HCT116 (cell line): ENCODE measurements around the gene RPL13A. TPM values are rescaled to one million over a fixed set of nuclear protein-coding genes. Genes with fewer than 3 reads are reported as not detected.

ENCODE experiments used
- ATAC-seq: fragments of 200-7000 bp; cut with Tn5 transposase; 2 replicates; pipeline ENCODE4 v1.9.1; 2020; ENCODE audit warnings: mild to moderate bottlenecking, moderate library complexity
- Bru-seq: library from RNA; stranded (reverse); fragments of 400-500 nt; gene quantifications from one replicate; lab custom pipeline; 2021; lab: Mats Ljungman, UMichigan
- BruChase-seq, 2 experiments: library from RNA; stranded (reverse); fragments of 400-500 nt; gene quantifications; one replicate each; lab custom pipeline; 2021; lab: Mats Ljungman, UMichigan
- BruUV-seq: library from RNA; stranded (reverse); fragments of 400-500 nt; replicated peaks from 2 replicates; lab custom pipeline; 2021; lab: Mats Ljungman, UMichigan
- CTCF ChIA-PET: fragments of 300-600 bp; sonication (Branson Sonifier 250); formaldehyde crosslinking; loops from one replicate; lab custom pipeline; 2021; ENCODE audit warnings: antibody characterized with exemption; lab: Charles Lee
- POLR2A ChIA-PET: fragments of 300-600, 350-600 bp; sonication (Branson Sonifier 250); formaldehyde crosslinking; loops from one replicate; lab custom pipeline; 2021; ENCODE audit warnings: antibody characterized with exemption; lab: Charles Lee
- RAD21 ChIA-PET, 2 experiments: fragments of 300-600 bp; sonication (Branson Sonifier 250); formaldehyde crosslinking; loops; one replicate each; lab custom pipeline; 2023; ENCODE audit warnings: low total read pairs in 2 of 2; ENCODE audit not compliant: uncharacterized antibody in 2 of 2, unreplicated experiment in 2 of 2, low non-redundant PET in 1 of 2; lab: Charles Lee
- DNase-seq: peaks from one replicate; pipeline ENCODE4 v3.0.0-alpha.2; 2010; ENCODE audit warnings: low read depth, low spot score
- H2AFZ ChIP-seq: fragments of 200-600 bp; shearing (Covaris generic), sonication (generic); 2 replicates; pipeline ENCODE4 v1.6.1; 2017; ENCODE audit warnings: low read depth, mixed run types, mixed read lengths, antibody characterized with exemption, low read length; ENCODE audit not compliant: poor library complexity, severe bottlenecking
- H3K27ac ChIP-seq: 2 replicates; pipeline ENCODE4 v1.5.1; 2012; ENCODE audit warnings: low read depth, low read length
- H3K27me3 ChIP-seq: fragments of 200-600 bp; sonication (generic); 2 replicates; pipeline ENCODE4 v1.6.1; 2016; ENCODE audit warnings: mixed run types, low read length, mixed read lengths; ENCODE audit not compliant: insufficient read depth
- H3K36me3 ChIP-seq, 2 experiments: fragments of 200-500 bp in 1 of 2; fragments of 200-600 bp in 1 of 2; sonication (Bioruptor generic) in 1 of 2; sonication (generic) in 1 of 2; 2 replicates each; pipeline versions ENCODE4 v1.5.1 to v1.6.1; 2014 to 2016; ENCODE audit warnings: low read length in 2 of 2, inconsistent platforms in 1 of 2, mixed read lengths in 1 of 2, mixed run types in 1 of 2; ENCODE audit not compliant: insufficient read depth in 2 of 2, control insufficient read depth in 1 of 2
- H3K4me1 ChIP-seq, 2 experiments: fragments of 200-600 bp in 1 of 2; sonication (generic) in 1 of 2; 2 replicates each; pipeline versions ENCODE4 v1.5.1 to v1.6.1; 2012 to 2017; ENCODE audit warnings: low read length in 2 of 2, inconsistent platforms in 1 of 2, mild to moderate bottlenecking in 1 of 2, mixed read lengths in 1 of 2, mixed run types in 1 of 2, moderate library complexity in 1 of 2; ENCODE audit not compliant: insufficient read depth in 2 of 2, control insufficient read depth in 1 of 2
- H3K4me2 ChIP-seq: fragments of 200-600 bp; sonication (generic); 2 replicates; pipeline ENCODE4 v1.6.1; 2017; ENCODE audit warnings: mixed run types, low read length, mixed read lengths
- H3K4me3 ChIP-seq, 2 experiments: fragments of 200-600 bp in 1 of 2; sonication (generic) in 1 of 2; replicated peaks in 1 of 2; 2 replicates each; pipeline ENCODE4 v1.5.1; 2011 to 2016; ENCODE audit warnings: low read length in 2 of 2, control low read depth in 1 of 2, low read depth in 1 of 2, mild to moderate bottlenecking in 1 of 2, mixed read lengths in 1 of 2, mixed run types in 1 of 2
- H3K79me2 ChIP-seq: fragments of 200-600 bp; sonication (generic); 2 replicates; pipeline ENCODE4 v1.6.1; 2017; ENCODE audit warnings: mild to moderate bottlenecking, mixed run types, low read length, moderate library complexity, mixed read lengths; ENCODE audit not compliant: insufficient read depth
- H3K9ac ChIP-seq: fragments of 200-600 bp; sonication (generic); 2 replicates; pipeline ENCODE4 v1.6.1; 2016; ENCODE audit warnings: low read length, mixed read lengths
- H3K9me2 ChIP-seq: fragments of 200-600 bp; sonication (generic), shearing (Covaris generic); 2 replicates; pipeline ENCODE4 v1.6.1; 2017; ENCODE audit warnings: mixed run types, mild to moderate bottlenecking, moderate library complexity; ENCODE audit not compliant: insufficient read depth
- H3K9me3 ChIP-seq, 2 experiments: fragments of 200-500 bp in 1 of 2; fragments of 200-600 bp in 1 of 2; sonication (Bioruptor generic) in 1 of 2; sonication (generic) in 1 of 2; 2 replicates each; pipeline ENCODE4 v1.6.1; 2014 to 2017; ENCODE audit warnings: low read length in 2 of 2, mixed read lengths in 2 of 2, inconsistent platforms in 1 of 2, low read depth in 1 of 2, mild to moderate bottlenecking in 1 of 2, mixed run types in 1 of 2, moderate library complexity in 1 of 2; ENCODE audit not compliant: control insufficient read depth in 1 of 2, insufficient read depth in 1 of 2
- H4K20me1 ChIP-seq: fragments of 200-600 bp; sonication (generic), shearing (Covaris generic); 2 replicates; pipeline ENCODE4 v1.6.1; 2017; ENCODE audit warnings: mixed run types, mild to moderate bottlenecking, moderate library complexity; ENCODE audit not compliant: insufficient read depth
- CBX3 ChIP-seq: IDR thresholded peaks from 2 replicates; pipeline ENCODE4 v1.6.1; 2012; ENCODE audit warnings: low read depth
- CEBPB ChIP-seq: IDR thresholded peaks from 2 replicates; pipeline ENCODE4 v1.6.1; 2012; ENCODE audit warnings: low read depth
- CTCF ChIP-seq, 3 experiments: fragments of 200-600 bp in 1 of 3; sonication (generic) in 1 of 3; IDR thresholded peaks in 2 of 3; conservative IDR thresholded peaks in 1 of 3; 2 replicates each; pipeline ENCODE4 v1.5.1; 2012 to 2017; ENCODE audit warnings: low read depth in 2 of 3, low read length in 2 of 3, antibody characterized with exemption in 1 of 3, borderline replicate concordance in 1 of 3, control low read depth in 1 of 3, mild to moderate bottlenecking in 1 of 3, mixed read lengths in 1 of 3, mixed run types in 1 of 3, moderate library complexity in 1 of 3; ENCODE audit not compliant: insufficient read depth in 1 of 3
- EGR1 ChIP-seq: IDR thresholded peaks from 2 replicates; pipeline ENCODE4 v1.6.1; 2012; ENCODE audit warnings: low read depth
- FOSL1 ChIP-seq: IDR thresholded peaks from 2 replicates; pipeline ENCODE4 v1.6.1; 2012; ENCODE audit warnings: low read depth
- MAX ChIP-seq: IDR thresholded peaks from 2 replicates; pipeline ENCODE4 v1.6.1; 2012
- POLR2A ChIP-seq: IDR thresholded peaks from 2 replicates; pipeline ENCODE4 v1.7.0; 2011; ENCODE audit warnings: borderline replicate concordance; ENCODE audit not compliant: insufficient read depth, insufficient read length; ENCODE audit errors: extremely low read depth
- POLR2AphosphoS5 ChIP-seq: IDR thresholded peaks from 2 replicates; pipeline ENCODE4 v1.6.1; 2011; ENCODE audit warnings: mild to moderate bottlenecking, low read depth, low read length, moderate library complexity
- SIN3A ChIP-seq: IDR thresholded peaks from 2 replicates; pipeline ENCODE4 v1.6.1; 2012; ENCODE audit warnings: low read depth
- SP1 ChIP-seq: IDR thresholded peaks from 2 replicates; pipeline ENCODE4 v1.6.1; 2012; ENCODE audit warnings: low read depth
- TCF7L2 ChIP-seq: IDR thresholded peaks from 2 replicates; pipeline ENCODE4 v1.7.0; 2011; ENCODE audit warnings: borderline replicate concordance, inconsistent platforms; ENCODE audit not compliant: insufficient read depth, insufficient read length; ENCODE audit errors: extremely low read depth
- YY1 ChIP-seq: IDR thresholded peaks from 2 replicates; pipeline ENCODE4 v1.6.1; 2011; ENCODE audit warnings: low read length, low read depth, moderate library complexity, mild to moderate bottlenecking; ENCODE audit not compliant: insufficient replicate concordance; ENCODE audit errors: extremely low read depth
- ZBTB33 ChIP-seq: IDR thresholded peaks from 2 replicates; pipeline ENCODE4 v1.6.1; 2011; ENCODE audit warnings: mild to moderate bottlenecking, low read length, moderate library complexity; ENCODE audit not compliant: insufficient replicate concordance; ENCODE audit errors: extremely low read depth
- ZFX ChIP-seq: fragments of 450-650 bp; IDR thresholded peaks from 2 replicates; pipeline ENCODE4 v1.6.1; 2017
- ZNF274 ChIP-seq: fragments of 200-500 bp; sonication (Bioruptor generic); IDR thresholded peaks from 2 replicates; pipeline ENCODE4 v1.6.1; 2014; ENCODE audit warnings: mild to moderate bottlenecking, low read depth, low read length, inconsistent platforms
- intact Hi-C: fragments of 100-400 bp; cut with micrococcal nuclease; formaldehyde crosslinking; loops from 2 replicates; pipeline ENCODE4 v1.10.0; 2022
- long read RNA-seq: library from polyadenylated mRNA; unstranded; transcript quantifications from one replicate; pipeline ENCODE4 v2.0.0, GENCODE V29; 2021; ENCODE audit not compliant: unreplicated experiment
- polyA plus RNA-seq: library from polyadenylated mRNA; unstranded; fragments of >200 nt; gene quantifications from 2 replicates; pipeline ENCODE4 v1.2.1, GENCODE V29; 2012; ENCODE audit warnings: missing spikeins
- total RNA-seq: library from RNA; stranded (reverse); gene quantifications from one replicate; pipeline ENCODE4 v1.2.1, GENCODE V29; 2021; ENCODE audit not compliant: unreplicated experiment

The RPL13A gene
- 3,719 TPM for total RNA-seq
- polyA plus RNA-seq: 4,853 and 5,472 TPM in 2 replicates
- Bru-seq, nascent RNA: percentile 100 among the genes with signal in this experiment
- percentile 100 among the genes with signal in this experiment for BruChase-seq, experiment 1, labeled RNA remaining after a 6-hour chase
- BruChase-seq, experiment 2, labeled RNA remaining after a 2-hour chase: percentile 100 among the genes with signal in this experiment
- long read RNA-seq, transcript RPL13A-201 (8 exons, 1,181 nt): major isoform, 1,737 of 2,163 reads
- long read RNA-seq, transcript RPL13A-214 (8 exons, 1,122 nt): minor isoform, 19 of 2,163 reads
- long read RNA-seq, partial matches to known transcripts: 178 of 2,163 reads
- long read RNA-seq, other reads (novel, unspliced or antisense): 226 of 2,163 reads

- TSS peak; percentile 66 for BruUV-seq
Observed at GRCh38 chr19:49487277-49488045, at the start of gene RPL13A. Gene RPL13A (plus strand): TSS chr19:49487608. CDS start chr19:49487630, 22 bp downstream.

More at GRCh38 chr19:49487277-49488045, at the start of gene RPL13A:
- ChIA-PET CTCF (no interaction called here), RAD21 (no interaction called here), POLR2A (interaction anchor here (2.1 kb wide), 2 partner anchors 11 to 35 kb away, joined by 5 to 8 read pairs; partner anchors contain the start of gene PIH1D1)
- peak within 1 kb of the TSS; percentile 86 for H3K27ac ChIP-seq
- H3K4me3 ChIP-seq: peak within 1 kb of the TSS; percentile 99 to 100
- peaks cover 43% of the 10 kb centered on the region for H3K79me2 ChIP-seq
- H3K36me3 ChIP-seq: peaks cover 21 to 47% of the 10 kb centered on the region in 2 experiments
- ATAC-seq: peak; percentile 88
- intact Hi-C loops: no loop called here
- peaks cover 7 to 39% of the 10 kb centered on the region in 2 experiments; a peak in 3 of 4 replicates for H3K4me1 ChIP-seq
- H3K9ac ChIP-seq: peak within 1 kb of the TSS; percentile 100
- peak; percentile 99 for DNase-seq
- peak; percentile 95 for TF ChIP-seq EGR1
- TF ChIP-seq YY1: peak; percentile 99
- peak; percentile 95 for TF ChIP-seq SIN3A
- TF ChIP-seq CBX3: no peak
- peak; percentile 83 for TF ChIP-seq MAX
- no peak for TF ChIP-seq CTCF (IDR thresholded peaks at IDR 0.05 in 2 of 3, conservative IDR thresholded peaks at IDR 0.05 in 1 of 3; ENCODE audit: borderline replicate concordance in 1 of 3, insufficient read depth in 1 of 3, low read depth in 2 of 3, low read length in 2 of 3)
- TF ChIP-seq TCF7L2: peak; percentile 92
- no peak for TF ChIP-seq FOSL1
- TF ChIP-seq CEBPB: no peak; the same call in 1 of the 2 replicates
- TF ChIP-seq ZBTB33: peak; percentile 52
- TF ChIP-seq ZFX: peak; percentile 78; the same call in 1 of the 2 replicates
- TF ChIP-seq POLR2A: peak; percentile 98
- peak; percentile 99 for TF ChIP-seq POLR2AphosphoS5
- no peak for TF ChIP-seq ZNF274
- peak; percentile 97 for TF ChIP-seq SP1
- H3K27me3 ChIP-seq: no peaks in the 10 kb centered on the region
- no peaks in the 10 kb centered on the region for H3K9me3 ChIP-seq
- no peak within 1 kb of the TSS for H2AFZ ChIP-seq
- H3K9me2 ChIP-seq: no peaks in the 10 kb centered on the region
- peaks cover 19% of the 10 kb centered on the region; the same call in 1 of the 2 replicates for H4K20me1 ChIP-seq
- peak within 1 kb of the TSS; percentile 85 for H3K4me2 ChIP-seq
